Coronary artery (tissue), 2 donors: ENCODE results near the gene EXOC6B.

Experiments used
- DNase-seq: peaks from one replicate; pipeline ENCODE4 v3.0.0-alpha.2; 2017; ENCODE audit warnings: low spot score
- H3K27ac ChIP-seq, 2 donors: fragments of 200-600 bp; sonication (generic); one replicate each; pipeline ENCODE4 v1.5.1; 2016 to 2019
- H3K4me3 ChIP-seq: fragments of 200-600 bp; sonication (generic); 2 replicates; pipeline ENCODE4 v1.5.1; 2016; ENCODE audit warnings: mild to moderate bottlenecking, moderate library complexity
- TF ChIP-seq, protein P1 (sequence below): fragments of 200-600 bp; sonication (generic); IDR thresholded peaks from one replicate; pipeline ENCODE4 v1.5.1; 2019; ENCODE audit warnings: antibody characterized with exemption

EXOC6B gene

GRCh38 chr2:72332720-72333119, 493.1 kb downstream of the EXOC6B start:
- TF ChIP-seq, protein P1, sequence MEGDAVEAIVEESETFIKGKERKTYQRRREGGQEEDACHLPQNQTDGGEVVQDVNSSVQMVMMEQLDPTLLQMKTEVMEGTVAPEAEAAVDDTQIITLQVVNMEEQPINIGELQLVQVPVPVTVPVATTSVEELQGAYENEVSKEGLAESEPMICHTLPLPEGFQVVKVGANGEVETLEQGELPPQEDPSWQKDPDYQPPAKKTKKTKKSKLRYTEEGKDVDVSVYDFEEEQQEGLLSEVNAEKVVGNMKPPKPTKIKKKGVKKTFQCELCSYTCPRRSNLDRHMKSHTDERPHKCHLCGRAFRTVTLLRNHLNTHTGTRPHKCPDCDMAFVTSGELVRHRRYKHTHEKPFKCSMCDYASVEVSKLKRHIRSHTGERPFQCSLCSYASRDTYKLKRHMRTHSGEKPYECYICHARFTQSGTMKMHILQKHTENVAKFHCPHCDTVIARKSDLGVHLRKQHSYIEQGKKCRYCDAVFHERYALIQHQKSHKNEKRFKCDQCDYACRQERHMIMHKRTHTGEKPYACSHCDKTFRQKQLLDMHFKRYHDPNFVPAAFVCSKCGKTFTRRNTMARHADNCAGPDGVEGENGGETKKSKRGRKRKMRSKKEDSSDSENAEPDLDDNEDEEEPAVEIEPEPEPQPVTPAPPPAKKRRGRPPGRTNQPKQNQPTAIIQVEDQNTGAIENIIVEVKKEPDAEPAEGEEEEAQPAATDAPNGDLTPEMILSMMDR = no peak
- Histone ChIP-seq H3K27ac (no peak overlapping the region), H3K4me3 (no peak overlapping the region)
- no peak for DNase-seq

DNA sequence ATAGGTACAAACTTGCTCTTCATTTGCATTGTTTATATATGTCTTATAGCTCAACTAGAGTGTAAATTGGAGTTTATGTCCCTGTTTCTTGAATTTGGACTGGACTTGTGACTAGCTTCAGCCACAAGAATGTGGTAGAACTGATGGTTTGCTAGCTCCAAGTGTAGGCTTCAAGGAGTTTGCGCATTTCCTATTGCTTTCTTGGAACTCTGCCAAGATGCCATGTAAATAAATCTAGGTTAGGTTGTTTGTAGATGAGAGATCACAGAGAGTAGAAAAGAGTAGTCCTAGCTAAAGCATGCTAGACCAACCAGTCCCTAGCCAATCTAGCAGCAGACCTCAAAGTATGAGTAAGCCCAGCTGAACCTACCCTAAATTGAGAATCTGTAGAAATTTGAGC, 495.2 kb downstream of the EXOC6B start:
- TF ChIP-seq, protein P1 = no peak
- Histone ChIP-seq H3K4me3 (no peak overlapping the region), H3K27ac (no peak overlapping the region)
- DNase-seq = no peak

GRCh38 chr2:72326759-72327158, 499.1 kb downstream of the EXOC6B start:
- no peak overlapping the region for H3K4me3 ChIP-seq
- no peak for DNase-seq
- TF ChIP-seq, protein P1 = no peak
- no peak overlapping the region for H3K27ac ChIP-seq

DNA sequence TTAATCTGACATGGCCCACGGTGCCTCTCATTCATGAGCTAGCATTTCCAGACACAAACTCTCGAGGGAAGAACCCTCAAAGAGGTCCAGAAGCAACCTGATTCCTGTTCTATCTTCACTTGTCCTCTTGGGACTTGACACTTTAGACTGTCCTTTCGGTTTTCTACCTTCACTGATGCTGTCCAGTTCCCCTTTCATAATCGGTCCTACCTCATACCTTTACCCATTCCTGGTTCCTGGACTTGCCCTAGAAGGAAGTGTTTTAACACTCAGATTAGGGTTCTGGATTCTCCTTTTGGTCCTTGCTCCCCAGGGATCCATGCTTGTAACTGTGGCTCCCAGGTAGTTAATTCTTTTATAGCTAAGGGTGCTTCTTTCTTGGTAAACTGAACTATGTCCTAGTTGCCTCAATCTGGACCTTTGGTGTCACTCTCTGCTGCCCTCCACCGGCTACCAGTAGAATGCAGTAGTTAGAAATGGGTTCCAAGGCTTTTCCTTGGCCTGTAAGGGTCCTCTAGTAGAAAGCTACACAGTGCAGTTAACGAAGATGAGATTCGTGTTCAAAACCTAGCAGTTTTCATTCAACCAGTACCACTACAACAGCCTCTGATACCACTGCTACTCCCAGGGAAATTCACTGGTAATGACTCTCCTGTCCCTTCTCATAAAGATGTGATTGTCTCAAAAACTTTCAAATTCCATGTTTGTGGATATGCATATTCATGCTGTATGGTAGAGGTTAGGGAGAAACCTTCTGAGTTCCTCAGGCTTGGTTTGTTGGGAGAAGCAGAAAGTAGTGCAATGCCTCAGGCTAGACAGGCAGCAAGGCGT, 500.0 kb downstream of the EXOC6B start:
- DNase-seq = no peak
- Histone ChIP-seq H3K4me3 (no peak overlapping the region), H3K27ac (no peak overlapping the region)
- TF ChIP-seq, protein P1 = no peak

DNA sequence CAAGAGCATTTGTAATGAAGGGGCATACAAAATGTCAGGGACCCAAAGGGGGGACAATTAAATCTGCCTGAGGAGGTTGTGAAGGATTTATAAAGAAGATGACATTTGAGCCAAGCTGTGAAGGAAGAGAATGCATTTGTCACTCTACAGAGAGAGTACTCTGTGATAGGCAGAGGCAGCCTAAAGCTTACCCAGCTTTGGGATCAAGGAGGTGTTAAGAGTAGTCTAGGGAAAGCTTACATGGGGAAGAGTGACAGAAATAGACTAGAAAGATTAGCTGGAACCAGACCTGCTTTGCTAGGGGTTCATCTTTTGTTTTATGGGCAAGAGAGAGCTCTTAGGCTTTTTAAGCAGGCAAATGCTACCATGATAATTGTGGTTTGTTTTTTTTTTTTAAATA, 509.1 kb downstream of the EXOC6B start:
- Histone ChIP-seq H3K4me3 (no peak overlapping the region), H3K27ac (no peak overlapping the region)
- TF ChIP-seq, protein P1 = no peak
- DNase-seq = no peak

- no peak for DNase-seq
- Histone ChIP-seq H3K27ac (no peak overlapping the region), H3K4me3 (no peak overlapping the region)
- TF ChIP-seq, protein P1 = no peak
These were observed 525.6 kb downstream of the EXOC6B start for GRCh38 chr2:72300147-72300684.

GRCh38 chr2:72293620-72294019, 532.2 kb downstream of the EXOC6B start:
- TF ChIP-seq, protein P1 = no peak
- Histone ChIP-seq H3K4me3 (no peak overlapping the region), H3K27ac (no peak overlapping the region)
- no peak for DNase-seq
